ENCODE results near the gene OVCH2.
"Not testable (repeated sequence)": the region's sequence is repeated elsewhere in the genome, so short reads cannot be mapped to it uniquely, and the experiment has no call there.

The OVCH2 gene, protein sequence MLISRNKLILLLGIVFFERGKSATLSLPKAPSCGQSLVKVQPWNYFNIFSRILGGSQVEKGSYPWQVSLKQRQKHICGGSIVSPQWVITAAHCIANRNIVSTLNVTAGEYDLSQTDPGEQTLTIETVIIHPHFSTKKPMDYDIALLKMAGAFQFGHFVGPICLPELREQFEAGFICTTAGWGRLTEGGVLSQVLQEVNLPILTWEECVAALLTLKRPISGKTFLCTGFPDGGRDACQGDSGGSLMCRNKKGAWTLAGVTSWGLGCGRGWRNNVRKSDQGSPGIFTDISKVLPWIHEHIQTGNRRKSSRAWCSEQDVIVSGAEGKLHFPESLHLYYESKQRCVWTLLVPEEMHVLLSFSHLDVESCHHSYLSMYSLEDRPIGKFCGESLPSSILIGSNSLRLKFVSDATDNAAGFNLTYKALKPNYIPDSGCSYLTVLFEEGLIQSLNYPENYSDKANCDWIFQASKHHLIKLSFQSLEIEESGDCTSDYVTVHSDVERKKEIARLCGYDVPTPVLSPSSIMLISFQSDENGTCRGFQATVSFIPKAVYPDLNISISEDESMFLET

GRCh38 chr11:7706377-7706776 is at the start of gene OVCH2:
OVCH2 (minus strand) TSS chr11:7706477; CDS start chr11:7706394, 83 bp downstream.
- DNase-seq = no peak

DNA sequence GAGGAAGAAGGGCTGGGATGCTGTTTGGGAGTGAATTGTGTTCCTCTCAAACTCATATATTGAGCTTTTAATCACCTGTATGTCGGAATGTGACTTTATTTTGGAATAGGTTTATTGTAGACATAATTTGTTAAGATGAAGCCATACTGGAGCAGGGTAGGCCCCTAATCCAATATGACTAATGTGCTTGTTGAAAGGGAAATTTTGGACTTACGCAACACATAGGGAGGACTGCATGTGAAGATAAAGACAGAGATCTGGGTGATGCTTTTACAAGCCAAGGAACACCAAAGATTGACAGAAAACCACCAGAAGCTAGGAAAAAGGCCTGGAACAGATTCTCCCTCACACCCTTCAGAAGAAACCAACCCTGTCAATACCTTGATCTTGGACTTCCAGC is 43.2 kb upstream of the OVCH2 start:
- no peak for DNase-seq

DNA sequence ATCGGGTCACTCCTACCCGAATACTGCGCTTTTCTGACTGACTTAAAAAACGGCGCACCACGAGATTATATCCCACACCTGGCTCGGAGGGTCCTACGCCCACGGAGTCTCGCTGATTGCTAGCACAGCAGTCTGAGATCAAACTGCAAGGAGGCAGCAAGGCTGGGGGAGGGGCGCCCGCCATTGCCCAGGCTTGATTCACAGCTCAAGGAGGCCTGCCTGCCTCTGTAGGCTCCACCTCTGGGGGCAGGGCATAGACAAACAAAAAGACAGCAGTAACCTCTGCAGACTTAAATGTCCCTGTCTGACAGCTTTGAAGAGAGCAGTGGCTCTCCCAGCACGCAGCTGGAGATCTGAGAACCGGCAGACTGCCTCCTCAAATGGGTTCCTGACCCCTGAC is 28.5 kb upstream of the OVCH2 start:
- not testable (repeated sequence) for DNase-seq

DNA sequence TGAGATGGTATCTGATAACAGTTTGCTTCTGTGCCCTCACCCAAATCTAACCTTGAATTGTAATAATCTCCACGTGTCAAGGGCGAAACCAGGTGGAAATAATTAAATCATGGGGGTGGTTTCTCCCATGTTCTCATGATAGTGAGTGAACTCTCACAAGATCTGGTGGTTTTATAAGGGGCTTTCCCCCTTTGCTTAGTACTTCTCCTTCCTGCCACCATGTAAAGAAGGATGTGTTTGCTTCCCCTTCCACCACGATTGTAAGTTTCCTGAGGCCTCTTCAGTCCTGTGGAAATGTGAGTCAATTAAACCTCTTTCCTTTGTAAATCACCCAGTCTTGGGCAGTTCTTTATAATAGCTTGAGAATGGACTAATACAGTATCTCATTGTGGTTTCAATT is 8.5 kb upstream of the OVCH2 start:
- no peak for DNase-seq

DNA sequence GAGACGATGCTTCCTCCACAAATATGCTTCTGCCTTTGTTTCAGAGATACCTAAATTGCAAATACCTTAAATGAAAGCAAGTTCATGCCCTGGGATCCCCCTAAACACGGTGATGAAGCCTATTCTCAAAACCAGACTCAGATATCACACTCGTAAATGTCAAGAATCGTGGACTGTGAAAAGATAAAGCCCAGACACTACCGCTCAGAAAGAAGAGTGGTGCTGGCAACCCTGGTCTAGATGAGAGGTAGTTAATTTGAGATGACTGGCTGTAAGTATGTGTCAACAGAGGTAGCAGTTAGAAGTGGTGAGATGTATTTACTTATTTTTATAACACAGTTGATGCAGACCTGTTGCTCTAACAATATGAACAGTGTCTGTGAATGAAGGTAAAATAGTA is 2.5 kb downstream of the OVCH2 start:
- no peak for DNase-seq

DNA sequence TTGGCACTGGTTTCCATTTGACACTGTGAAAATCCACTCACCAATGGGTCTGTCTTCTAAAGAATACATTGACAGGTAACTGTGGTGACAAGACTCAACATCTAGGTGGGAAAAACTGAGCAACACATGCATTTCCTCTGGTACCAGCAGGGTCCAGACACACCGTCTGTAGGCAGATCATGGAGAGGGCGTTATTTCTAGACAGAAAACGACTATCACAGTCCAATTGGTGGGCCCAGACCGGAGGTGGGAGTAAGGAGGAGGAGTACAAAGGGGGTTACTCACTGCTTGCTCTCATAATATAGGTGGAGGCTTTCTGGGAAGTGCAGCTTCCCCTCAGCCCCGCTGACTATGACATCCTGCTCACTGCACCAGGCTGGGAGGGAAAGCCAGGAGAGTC is 9.9 kb downstream of the OVCH2 start:
- no peak for DNase-seq

- DNase-seq = no peak
These were observed 12.0 kb downstream of the OVCH2 start for GRCh38 chr11:7694235-7694634.

GRCh38 chr11:7692426-7692825 is 13.9 kb downstream of the OVCH2 start:
- DNase-seq = no peak

- DNase-seq = no peak
These were observed 14.4 kb downstream of the OVCH2 start for GRCh38 chr11:7691759-7692350.

DNA sequence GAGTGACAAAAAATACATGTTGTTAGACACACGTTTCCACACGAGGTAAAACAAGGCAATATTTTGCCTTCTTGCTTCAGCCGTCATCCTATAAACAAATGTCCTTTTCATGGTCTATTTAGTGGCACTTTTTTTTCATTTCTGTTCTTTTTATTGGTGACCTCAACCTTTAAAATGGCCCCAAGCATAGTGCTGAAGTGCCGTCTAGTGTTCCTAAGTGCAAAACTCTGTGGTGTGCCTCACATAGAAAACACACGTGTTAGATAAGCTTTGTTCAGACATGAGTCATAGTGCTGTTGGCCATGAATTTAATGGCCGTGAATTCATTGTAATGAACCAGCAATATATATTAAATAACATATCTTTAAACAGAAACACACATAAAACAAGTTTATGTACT is 15.6 kb downstream of the OVCH2 start:
- DNase-seq = no peak

- DNase-seq = no peak
These were observed 17.0 kb downstream of the OVCH2 start for GRCh38 chr11:7689239-7689638.

GRCh38 chr11:7688238-7688826 is 17.9 kb downstream of the OVCH2 start:
- no peak for DNase-seq

GRCh38 chr11:7687386-7687785 is 18.9 kb downstream of the OVCH2 start:
- no peak for DNase-seq

DNA sequence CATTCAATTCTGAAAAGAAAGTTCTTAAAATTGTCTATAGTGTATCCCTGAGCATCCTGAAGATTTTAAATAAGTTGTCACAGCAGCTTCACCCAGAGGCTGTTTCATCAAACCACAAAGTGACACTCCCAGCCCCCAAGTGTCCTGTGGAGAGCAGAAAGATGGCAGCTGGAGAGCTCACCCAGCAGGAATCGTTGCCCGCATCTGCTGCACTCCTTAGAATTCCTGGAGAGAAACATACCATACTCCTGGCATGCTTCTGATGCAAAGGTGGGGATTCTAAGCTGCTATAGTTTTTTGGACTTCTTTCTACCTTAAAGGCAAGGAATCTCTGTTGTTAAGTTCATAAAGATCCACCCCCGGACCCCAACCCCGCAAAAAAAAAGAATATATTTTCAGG is 19.5 kb downstream of the OVCH2 start:
- DNase-seq = no peak

DNA sequence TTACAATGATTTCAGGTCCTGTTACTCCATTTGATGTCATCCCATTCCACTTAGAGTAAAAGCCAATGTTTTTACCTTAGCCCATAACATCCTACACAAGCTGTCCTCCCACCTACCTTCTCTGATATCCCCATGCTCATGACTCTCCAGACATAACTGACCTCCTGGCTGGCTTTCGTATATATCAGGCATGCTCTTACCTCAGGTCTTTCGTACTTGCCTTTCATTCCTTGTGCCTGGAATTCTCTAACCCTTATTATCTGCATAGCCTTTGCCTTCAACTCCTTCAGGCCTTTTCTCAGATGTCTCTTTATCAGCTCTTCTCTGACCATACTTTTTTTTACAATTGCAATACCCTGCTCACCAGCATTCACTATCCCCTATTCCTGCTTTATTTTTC is 22.7 kb downstream of the OVCH2 start:
- no peak for DNase-seq

DNA sequence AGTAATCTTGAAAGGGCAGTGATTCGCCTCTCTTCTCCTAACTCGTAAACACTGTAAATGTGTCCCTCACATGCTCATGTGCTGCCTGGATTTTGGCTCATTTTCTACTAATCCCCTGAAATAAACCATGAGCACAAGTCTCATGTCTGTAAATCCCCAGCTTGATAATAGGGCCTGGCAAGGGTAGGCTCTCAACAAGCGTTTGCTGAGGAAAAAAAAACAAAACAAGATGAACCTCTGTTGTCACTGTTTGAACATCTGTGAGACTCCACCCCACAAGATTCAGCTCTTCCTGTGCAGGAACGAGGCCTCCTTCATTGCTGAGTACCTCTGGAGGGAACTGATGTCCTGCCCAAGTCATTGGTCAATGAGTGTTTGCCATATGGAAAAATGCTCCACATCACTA is 28.5 kb downstream of the OVCH2 start:
- no peak for DNase-seq

GRCh38 chr11:7677071-7677470 is 29.2 kb downstream of the OVCH2 start:
- no peak for DNase-seq

DNA sequence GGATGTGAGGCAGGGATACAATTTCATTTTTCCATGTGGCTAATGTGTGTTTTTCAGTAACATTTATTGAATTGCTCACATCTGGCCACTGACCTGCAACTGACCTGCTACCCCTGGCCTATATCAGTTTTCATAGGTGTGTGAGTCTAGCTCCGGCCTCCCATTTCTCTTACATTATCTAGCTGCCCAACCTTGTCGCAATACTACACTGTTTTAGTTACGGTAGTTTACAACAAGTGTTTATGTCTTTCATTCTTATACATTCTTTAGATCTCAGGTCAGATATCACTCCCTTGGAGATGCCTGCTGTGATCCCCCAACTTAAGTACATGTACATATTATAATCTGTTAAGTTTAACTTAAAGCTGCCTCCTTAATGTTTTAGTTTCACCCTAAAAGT is 30.6 kb downstream of the OVCH2 start:
- no peak for DNase-seq

- no peak for DNase-seq
These were observed 32.4 kb downstream of the OVCH2 start for GRCh38 chr11:7673724-7674434.

GRCh38 chr11:7672960-7673723 is 33.1 kb downstream of the OVCH2 start, which contains the start of gene CYB5R2:
CYB5R2 (minus strand) TSS chr11:7673500; CDS start chr11:7672825, 675 bp downstream.
- DNase-seq = no peak

DNA sequence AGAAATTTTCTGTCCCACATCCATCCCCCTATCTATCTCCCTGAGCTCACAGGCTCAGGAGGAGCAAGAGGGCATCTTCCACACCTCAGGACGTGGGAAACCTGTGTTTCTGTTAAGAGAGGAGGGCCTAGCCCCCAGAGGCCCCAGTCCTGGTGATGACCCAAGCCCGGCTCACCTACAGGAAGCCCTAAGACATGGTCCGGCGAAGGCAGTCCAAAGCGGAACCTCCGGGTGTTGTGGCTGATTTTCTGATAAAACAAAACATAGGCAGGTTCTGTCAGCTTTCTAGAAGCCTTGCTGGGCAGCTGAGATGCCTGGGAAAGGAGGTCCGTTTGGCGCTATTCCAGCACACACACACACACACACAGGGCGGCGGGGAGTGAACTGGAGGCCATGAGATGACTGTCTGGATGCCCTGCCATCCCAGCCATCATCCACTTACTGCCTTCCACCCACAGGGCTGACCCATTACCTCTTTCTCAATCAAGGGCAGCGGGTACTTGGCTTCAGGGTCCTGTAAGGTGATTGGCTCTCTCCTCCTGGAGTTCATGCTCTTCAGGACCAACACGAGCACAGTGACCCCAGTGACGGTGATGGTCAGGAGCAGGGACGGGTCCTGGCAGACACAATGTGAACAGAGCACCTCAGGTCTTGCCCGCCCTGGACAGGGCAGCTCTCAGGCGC is 33.9 kb downstream of the OVCH2 start:
- DNase-seq = no peak

Data from NCI-H1436 treated with DMSO at 0.1 percent for 48 hours (cell line).